Esophagus muscularis mucosa (tissue), 4 donors: ENCODE results near the gene OR2B3. TPM values are rescaled to one million over a fixed set of nuclear protein-coding genes. Genes with fewer than 3 reads are reported as not detected.
"Not testable (repeated sequence)": the region's sequence is repeated elsewhere in the genome, so short reads cannot be mapped to it uniquely, and the experiment has no call there.

Experiments used
- DNase-seq: peaks from one replicate; pipeline ENCODE4 v3.0.0-alpha.2; 2017; ENCODE audit errors: extremely low spot score
- H3K27ac ChIP-seq, 4 donors: fragments of 200-600 bp; sonication (generic); replicated peaks in 1 of 4; 1 replicate in 3 of 4; 2 replicates in 1 of 4; pipeline ENCODE4 v1.5.1; 2016 to 2019; ENCODE audit warnings: mild to moderate bottlenecking in 1 of 4
- H3K27me3 ChIP-seq, 4 donors: fragments of 200-600 bp; sonication (generic); one replicate each; pipeline versions ENCODE4 v1.5.1 to v1.6.0; 2016 to 2019
- H3K36me3 ChIP-seq, 4 donors: fragments of 200-600 bp; sonication (generic); one replicate each; pipeline ENCODE4 v1.5.1; 2016 to 2019
- H3K4me1 ChIP-seq, 4 donors: fragments of 200-600 bp; sonication (generic); one replicate each; pipeline ENCODE4 v1.5.1; 2016 to 2019
- H3K4me3 ChIP-seq, 4 donors: fragments of 200-600 bp; sonication (generic); 1 replicate in 2 of 4; 2 replicates in 2 of 4; pipeline ENCODE4 v1.5.1; 2016 to 2019; ENCODE audit warnings: mild to moderate bottlenecking in 4 of 4, moderate library complexity in 1 of 4
- H3K9me3 ChIP-seq, 4 donors: fragments of 200-600 bp; sonication (generic); 1 replicate in 3 of 4; 2 replicates in 1 of 4; pipeline ENCODE4 v1.5.1; 2016 to 2019
- EP300 ChIP-seq: sonication (generic); formaldehyde crosslinking; IDR thresholded peaks from one replicate; pipeline ENCODE4 v1.6.1; 2017; ENCODE audit warnings: antibody characterized with exemption
- POLR2A ChIP-seq: fragments of 450-650 bp; IDR thresholded peaks from one replicate; pipeline ENCODE4 v1.6.1; 2017; ENCODE audit warnings: antibody characterized with exemption, moderate library complexity, mild to moderate bottlenecking, low read depth
- POLR2AphosphoS5 ChIP-seq, 2 donors: sonication (generic); formaldehyde crosslinking; IDR thresholded peaks; one replicate each; pipeline ENCODE4 v1.6.1; 2017; ENCODE audit warnings: antibody characterized with exemption in 2 of 2
- WGBS: methylation state at CpG from one replicate; pipeline ENCODE4 v1.1.5; 2018; 5-methylcytosine and 5-hydroxymethylcytosine counted together
- intact Hi-C: fragments of 100-400 bp; cut with DNase I; formaldehyde crosslinking; loops from one replicate; pipeline ENCODE4 v1.15.1; 2023
- total RNA-seq, 4 donors: library from RNA; depleted of rRNA; stranded (reverse); fragments of >200 nt; gene quantifications; one replicate each; pipeline versions ENCODE4 v1.1.0 to v1.2.1, GENCODE V29; 2016
- TF ChIP-seq, protein P1 (sequence below), 3 experiments: fragments of 200-600 bp in 2 of 3; fragments of 450-650 bp in 1 of 3; sonication (generic) in 2 of 3; IDR thresholded peaks; one replicate each; pipeline ENCODE4 v1.5.1; 2017 to 2019; ENCODE audit warnings: antibody characterized with exemption in 3 of 3, mild to moderate bottlenecking in 2 of 3, moderate library complexity in 1 of 3

Gene OR2B3, protein sequence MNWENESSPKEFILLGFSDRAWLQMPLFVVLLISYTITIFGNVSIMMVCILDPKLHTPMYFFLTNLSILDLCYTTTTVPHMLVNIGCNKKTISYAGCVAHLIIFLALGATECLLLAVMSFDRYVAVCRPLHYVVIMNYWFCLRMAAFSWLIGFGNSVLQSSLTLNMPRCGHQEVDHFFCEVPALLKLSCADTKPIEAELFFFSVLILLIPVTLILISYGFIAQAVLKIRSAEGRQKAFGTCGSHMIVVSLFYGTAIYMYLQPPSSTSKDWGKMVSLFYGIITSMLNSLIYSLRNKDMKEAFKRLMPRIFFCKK
- total RNA-seq: not detected

DNA sequence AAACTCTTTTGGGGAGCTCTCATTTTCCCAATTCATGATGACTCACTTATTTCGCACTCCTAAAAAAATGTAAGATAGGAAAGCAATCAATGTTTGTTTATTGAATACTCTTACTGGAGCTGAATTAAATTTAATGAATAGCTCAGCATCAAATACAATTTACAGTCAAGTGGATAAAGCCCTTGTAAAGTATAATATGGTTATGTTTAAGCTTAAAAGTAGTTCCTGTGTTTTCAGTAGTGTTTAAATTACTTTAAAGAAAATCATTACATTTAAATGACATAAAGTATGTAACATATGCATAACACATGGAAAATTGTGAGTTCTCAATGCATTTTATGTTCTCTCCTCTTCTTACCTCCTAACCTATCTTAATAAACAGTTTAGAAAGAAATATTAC lies at the start of gene OR2B3:
OR2B3 (minus strand) TSS at position 101 of the 400 bp plus-strand sequence; CDS start at position 36, 65 bp downstream.
- Histone ChIP-seq H3K27ac (no peak within 1 kb of the TSS), H3K4me1 (no peaks in the 10 kb centered on the region), H3K27me3 (no peaks in the 10 kb centered on the region), H3K9me3 (no peaks in the 10 kb centered on the region), H3K4me3 (no peak within 1 kb of the TSS), H3K36me3 (no peaks in the 10 kb centered on the region)
- intact Hi-C loops: no loop called here
- DNase-seq: no peak
- WGBS: 88% methylated on average over 1 of the region's 1 CpG
- TF ChIP-seq POLR2AphosphoS5 (IDR thresholded peaks at IDR 0.05) (no peak), POLR2A (no peak), EP300 (no peak)
- TF ChIP-seq, protein P1, sequence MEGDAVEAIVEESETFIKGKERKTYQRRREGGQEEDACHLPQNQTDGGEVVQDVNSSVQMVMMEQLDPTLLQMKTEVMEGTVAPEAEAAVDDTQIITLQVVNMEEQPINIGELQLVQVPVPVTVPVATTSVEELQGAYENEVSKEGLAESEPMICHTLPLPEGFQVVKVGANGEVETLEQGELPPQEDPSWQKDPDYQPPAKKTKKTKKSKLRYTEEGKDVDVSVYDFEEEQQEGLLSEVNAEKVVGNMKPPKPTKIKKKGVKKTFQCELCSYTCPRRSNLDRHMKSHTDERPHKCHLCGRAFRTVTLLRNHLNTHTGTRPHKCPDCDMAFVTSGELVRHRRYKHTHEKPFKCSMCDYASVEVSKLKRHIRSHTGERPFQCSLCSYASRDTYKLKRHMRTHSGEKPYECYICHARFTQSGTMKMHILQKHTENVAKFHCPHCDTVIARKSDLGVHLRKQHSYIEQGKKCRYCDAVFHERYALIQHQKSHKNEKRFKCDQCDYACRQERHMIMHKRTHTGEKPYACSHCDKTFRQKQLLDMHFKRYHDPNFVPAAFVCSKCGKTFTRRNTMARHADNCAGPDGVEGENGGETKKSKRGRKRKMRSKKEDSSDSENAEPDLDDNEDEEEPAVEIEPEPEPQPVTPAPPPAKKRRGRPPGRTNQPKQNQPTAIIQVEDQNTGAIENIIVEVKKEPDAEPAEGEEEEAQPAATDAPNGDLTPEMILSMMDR (IDR thresholded peaks at IDR 0.05): no peak

DNA sequence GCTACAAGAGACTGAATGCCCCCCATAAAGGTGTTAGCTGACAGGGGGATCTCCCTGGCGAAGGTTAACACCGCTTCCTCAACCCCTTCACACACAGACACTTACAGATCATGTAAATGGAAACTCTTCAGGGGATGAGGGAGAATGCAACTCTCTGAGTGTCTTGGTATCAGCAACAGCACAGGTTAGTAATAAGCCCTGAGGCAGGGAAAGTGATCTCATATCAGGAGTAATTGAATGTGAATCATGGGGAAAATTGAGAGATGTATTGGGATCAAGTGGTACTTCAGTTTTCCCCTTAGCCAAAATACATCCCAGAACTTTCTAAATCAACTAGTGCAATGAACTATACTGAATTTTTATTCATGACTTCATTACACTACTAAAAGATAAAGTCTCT lies 44.6 kb upstream of the OR2B3 start:
- no peak overlapping the region for H3K4me3 ChIP-seq
- no peaks in the 10 kb centered on the region for H3K4me1 ChIP-seq
- intact Hi-C loops: no loop called here
- H3K9me3 ChIP-seq: no peaks in the 10 kb centered on the region
- 52% methylated on average over 2 of the region's 2 CpGs for WGBS
- H3K36me3 ChIP-seq: no peaks in the 10 kb centered on the region
- no peak for TF ChIP-seq EP300
- TF ChIP-seq POLR2AphosphoS5 (IDR thresholded peaks at IDR 0.05): no peak
- TF ChIP-seq, protein P1 (IDR thresholded peaks at IDR 0.05): no peak
- no peak for TF ChIP-seq POLR2A
- H3K27me3 ChIP-seq: peaks cover 0 to 12% (median 0%) of the 10 kb centered on the region in 4 donors
- no peak overlapping the region for H3K27ac ChIP-seq
- DNase-seq: no peak

DNA sequence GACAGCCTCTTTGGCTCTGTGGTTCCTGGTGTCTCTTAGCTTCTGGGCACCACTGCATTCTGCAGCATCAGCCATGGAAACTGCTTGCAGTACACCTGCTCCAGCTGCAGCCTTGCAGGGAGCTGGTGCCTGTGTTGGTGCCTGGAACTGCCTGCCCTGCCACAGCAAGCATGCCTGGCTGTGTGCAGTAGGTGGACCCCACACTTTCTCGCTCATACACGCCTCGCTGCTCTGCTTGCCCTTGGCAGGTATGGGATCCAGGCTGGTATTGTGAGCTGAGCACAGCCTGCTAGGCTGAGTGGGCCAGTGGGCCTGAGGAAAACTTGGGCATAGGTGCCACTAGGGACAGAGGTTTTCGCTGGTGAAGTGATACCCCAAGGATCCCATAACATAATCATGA lies 43.5 kb upstream of the OR2B3 start:
- no peak overlapping the region for H3K27ac ChIP-seq
- TF ChIP-seq POLR2A (no peak), POLR2AphosphoS5 (IDR thresholded peaks at IDR 0.05) (no peak), EP300 (no peak)
- TF ChIP-seq, protein P1 (IDR thresholded peaks at IDR 0.05): no peak
- no peaks in the 10 kb centered on the region for H3K4me1 ChIP-seq
- DNase-seq: no peak
- intact Hi-C loops: no loop called here
- H3K36me3 ChIP-seq: no peaks in the 10 kb centered on the region
- no peak overlapping the region for H3K4me3 ChIP-seq
- 100% methylated on average over 1 of the region's 4 CpGs for WGBS
- H3K9me3 ChIP-seq: no peaks in the 10 kb centered on the region
- H3K27me3 ChIP-seq: peaks cover 0 to 12% (median 0%) of the 10 kb centered on the region in 4 donors

DNA sequence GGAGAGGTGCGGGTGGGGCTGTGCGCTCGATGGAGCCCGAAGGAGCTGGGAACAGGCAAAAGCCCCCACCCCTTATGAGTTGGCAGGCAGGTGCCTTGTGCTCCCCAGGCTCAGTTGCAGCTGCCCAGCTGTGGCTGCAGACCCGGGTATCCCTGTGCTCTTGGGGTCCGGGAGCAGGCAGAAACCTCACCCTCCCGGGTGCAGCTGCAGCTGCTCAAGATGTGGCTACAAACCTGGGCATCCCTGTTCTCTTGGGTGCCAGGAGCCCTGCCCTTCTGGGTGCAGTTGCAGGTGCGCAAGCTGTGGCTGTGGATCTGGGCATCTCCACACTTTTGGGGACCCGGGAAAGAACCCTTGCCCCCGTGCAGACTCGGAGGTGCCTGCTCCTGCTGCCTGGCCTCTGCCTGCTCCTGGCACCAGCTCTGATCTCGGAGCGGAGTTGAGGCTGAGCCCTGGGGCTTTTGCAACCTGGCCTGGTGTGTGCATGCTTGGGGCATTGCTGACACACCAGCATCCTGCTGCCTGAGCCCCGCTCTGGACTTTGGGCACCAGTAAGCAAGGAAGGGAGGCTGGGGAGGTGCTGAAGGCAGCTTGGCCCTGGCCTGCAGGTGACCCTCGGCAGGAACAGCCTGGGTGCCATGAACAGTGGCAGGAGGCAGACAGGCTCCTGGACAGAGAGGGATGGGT lies 42.4 kb upstream of the OR2B3 start:
- no peak for DNase-seq
- TF ChIP-seq, protein P1 (IDR thresholded peaks at IDR 0.05): no peak
- no peak for TF ChIP-seq POLR2A
- TF ChIP-seq POLR2AphosphoS5 (IDR thresholded peaks at IDR 0.05): no peak
- no peak for TF ChIP-seq EP300
- intact Hi-C loops: no loop called here
- Histone ChIP-seq H3K4me3 (no peak overlapping the region), H3K27ac (no peak overlapping the region), H3K36me3 (no peaks in the 10 kb centered on the region), H3K4me1 (no peaks in the 10 kb centered on the region), H3K9me3 (no peaks in the 10 kb centered on the region), H3K27me3 (peaks cover 0 to 12% (median 0%) of the 10 kb centered on the region in 4 donors)
- WGBS: 77% methylated on average over 12 of the region's 15 CpGs

DNA sequence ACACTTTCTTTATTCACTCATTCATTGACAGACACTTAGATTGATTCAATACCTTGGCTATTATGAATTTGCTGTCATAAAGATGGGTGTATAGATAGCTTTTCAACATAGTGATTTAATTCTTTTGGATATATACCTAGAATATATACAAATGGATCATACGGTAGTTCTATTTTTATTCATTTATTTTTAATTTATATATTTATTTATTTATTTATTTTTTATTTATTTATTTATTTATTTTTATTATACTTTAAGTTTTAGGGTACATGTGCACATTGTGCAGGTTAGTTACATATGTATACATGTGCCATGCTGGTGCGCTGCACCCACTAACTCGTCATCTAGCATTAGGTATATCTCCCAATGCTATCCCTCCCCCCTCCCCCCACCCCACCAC lies 27.9 kb upstream of the OR2B3 start:
- DNase-seq: not testable (repeated sequence)

More for the DNA sequence above, 27.9 kb upstream of the OR2B3 start:
- H3K36me3 ChIP-seq, H3K4me1 ChIP-seq, H3K27me3 ChIP-seq, intact Hi-C loops, H3K4me3 ChIP-seq, H3K27ac ChIP-seq, H3K9me3 ChIP-seq: not testable (repeated sequence)
- WGBS: 79% methylated on average over 3 of the region's 3 CpGs
